Chondrocyte (in vitro differentiated cells): ENCODE results near the gene CGN. TPM values are rescaled to one million over a fixed set of nuclear protein-coding genes. Genes with fewer than 3 reads are reported as not detected.

ENCODE experiments used
- DNase-seq: peaks from one replicate; pipeline ENCODE4 v3.0.0; 2021; ENCODE audit warnings: mixed read lengths, low spot score
- H3K27ac Mint-ChIP-seq: one replicate; pipeline ENCODE4 v1.8.0; 2021; ENCODE audit warnings: mild to moderate bottlenecking, moderate library complexity, mixed read lengths; ENCODE audit not compliant: unreplicated experiment
- H3K27me3 Mint-ChIP-seq: 2 replicates; pipeline ENCODE4 v1.8.0; 2021; ENCODE audit warnings: low read depth, mixed read lengths
- H3K36me3 Mint-ChIP-seq: 2 replicates; pipeline ENCODE4 v1.8.0; 2021; ENCODE audit warnings: low read depth, mixed read lengths
- H3K4me1 Mint-ChIP-seq: 2 replicates; pipeline ENCODE4 v1.8.0; 2021; ENCODE audit warnings: low read depth, mild to moderate bottlenecking, mixed read lengths
- H3K4me3 Mint-ChIP-seq: one replicate; pipeline ENCODE4 v1.8.0; 2021; ENCODE audit warnings: mild to moderate bottlenecking, moderate library complexity, mixed read lengths; ENCODE audit not compliant: unreplicated experiment
- H3K9me3 Mint-ChIP-seq: 2 replicates; pipeline ENCODE4 v1.8.0; 2021; ENCODE audit warnings: low read depth, mixed read lengths
- CTCF ChIP-seq: fragments of 200-600 bp; sonication (generic); IDR thresholded peaks from 2 replicates; pipeline ENCODE4 v1.5.0; 2021; ENCODE audit warnings: antibody characterized with exemption, mild to moderate bottlenecking, moderate library complexity
- long read RNA-seq: library from polyadenylated mRNA; stranded (forward); transcript quantifications from one replicate; pipeline ENCODE4 v2.0.0, GENCODE V29; 2021
- total RNA-seq: library from RNA; stranded (reverse); gene quantifications from 3 replicates; pipeline ENCODE4 v1.2.1, GENCODE V29; 2021

Gene CGN
- total RNA-seq: 0.95 to 1.2 TPM (median 1.0 TPM) in 3 replicates
- long read RNA-seq: 0 reads

GRCh38 chr1:151510957-151511635 lies at the start of gene CGN:
Gene CGN, plus strand, starts transcription at chr1:151511387. Its CDS starts 7,133 bp downstream, at chr1:151518520.
- no peak for TF ChIP-seq CTCF
- H3K27ac Mint-ChIP-seq: peak within 1 kb of the TSS; percentile 32
- no peaks in the 10 kb centered on the region for H3K9me3 Mint-ChIP-seq
- peaks cover 4% of the 10 kb centered on the region for H3K27me3 Mint-ChIP-seq
- DNase-seq: peak; percentile 91
- H3K4me1 Mint-ChIP-seq: peaks cover 25% of the 10 kb centered on the region
- H3K36me3 Mint-ChIP-seq: no peaks in the 10 kb centered on the region
- H3K4me3 Mint-ChIP-seq: peak within 1 kb of the TSS; percentile 67

GRCh38 chr1:151461694-151462093 lies 49.5 kb upstream of the CGN start:
- no peak overlapping the region for H3K4me3 Mint-ChIP-seq
- DNase-seq: no peak
- H3K36me3 Mint-ChIP-seq: peaks cover 1% of the 10 kb centered on the region
- no peak overlapping the region for H3K27ac Mint-ChIP-seq
- TF ChIP-seq CTCF: no peak
- peaks cover 14% of the 10 kb centered on the region for H3K4me1 Mint-ChIP-seq
- H3K9me3 Mint-ChIP-seq: no peaks in the 10 kb centered on the region
- H3K27me3 Mint-ChIP-seq: peaks cover 18% of the 10 kb centered on the region

GRCh38 chr1:151465026-151465425 lies 46.2 kb upstream of the CGN start:
- Mint-ChIP-seq H3K36me3 (no peaks in the 10 kb centered on the region), H3K27me3 (peaks cover 19% of the 10 kb centered on the region), H3K4me3 (no peak overlapping the region), H3K27ac (no peak overlapping the region), H3K4me1 (peaks cover under 1% of the 10 kb centered on the region), H3K9me3 (no peaks in the 10 kb centered on the region)
- no peak for TF ChIP-seq CTCF
- no peak for DNase-seq

GRCh38 chr1:151472856-151473731 lies 38.1 kb upstream of the CGN start:
- Mint-ChIP-seq H3K9me3 (no peaks in the 10 kb centered on the region), H3K4me3 (peak overlapping the region; percentile 74), H3K27me3 (peaks cover 2% of the 10 kb centered on the region), H3K36me3 (no peaks in the 10 kb centered on the region), H3K4me1 (peaks cover 14% of the 10 kb centered on the region), H3K27ac (peak overlapping the region; percentile 59)
- DNase-seq: no peak
- TF ChIP-seq CTCF: no peak

- Mint-ChIP-seq H3K27ac (no peak overlapping the region), H3K4me1 (peaks cover 19% of the 10 kb centered on the region), H3K4me3 (no peak overlapping the region), H3K9me3 (no peaks in the 10 kb centered on the region), H3K27me3 (no peaks in the 10 kb centered on the region), H3K36me3 (no peaks in the 10 kb centered on the region)
- no peak for TF ChIP-seq CTCF
- no peak for DNase-seq
These were observed 36.4 kb upstream of the CGN start for GRCh38 chr1:151474745-151475144.
